IMR-90 (cell line): ENCODE measurements around the gene FLT1. TPM values are rescaled to one million over a fixed set of nuclear protein-coding genes. Genes with fewer than 3 reads are reported as not detected.

Experiments
- ATAC-seq: fragments of 200-7000 bp; cut with Tn5 transposase; 2 replicates; pipeline ENCODE4 v1.9.1; 2020; ENCODE audit warnings: low read depth, mild to moderate bottlenecking, moderate library complexity
- BruUV-seq: library from RNA; stranded (reverse); fragments of 400-500 nt; replicated peaks from 2 replicates; lab custom pipeline; 2021; lab: Mats Ljungman, UMichigan
- CTCF ChIA-PET: fragments of 300-600 bp; formaldehyde crosslinking; extraction: SDS; loops from one replicate; lab custom pipeline; 2021; ENCODE audit warnings: antibody characterized with exemption; lab: Yijun Ruan, JAX
- POLR2A ChIA-PET: fragments of 300-600 bp; sonication (Branson Sonifier 250); formaldehyde crosslinking; loops from one replicate; lab custom pipeline; 2022; ENCODE audit warnings: antibody characterized with exemption; ENCODE audit not compliant: unreplicated experiment; lab: Charles Lee
- DNase-seq: peaks from one replicate; pipeline ENCODE4 v3.0.0; 2013
- H2AFZ ChIP-seq: replicated peaks from 2 replicates; pipeline ENCODE3; 2013; ENCODE audit warnings: low read length, mild to moderate bottlenecking; ENCODE audit not compliant: poor library complexity
- H2AK5ac ChIP-seq: 2 replicates; pipeline ENCODE4 v1.6.1; 2013; ENCODE audit warnings: low read depth, low read length, inconsistent platforms
- H2AK9ac ChIP-seq: replicated peaks from 2 replicates; pipeline ENCODE3; 2013; ENCODE audit warnings: mild to moderate bottlenecking, low read depth, low read length, moderate library complexity; ENCODE audit not compliant: poor library complexity
- H2BK120ac ChIP-seq: 2 replicates; pipeline ENCODE4 v1.6.1; 2013; ENCODE audit warnings: low read depth, low read length, inconsistent platforms
- H2BK15ac ChIP-seq: 3 replicates; pipeline ENCODE4 v1.6.1; 2013; ENCODE audit warnings: low read depth, low read length, inconsistent platforms
- H2BK20ac ChIP-seq: 2 replicates; pipeline ENCODE4 v1.6.1; 2013; ENCODE audit warnings: low read depth, mild to moderate bottlenecking, inconsistent platforms, low read length, moderate library complexity
- H2BK5ac ChIP-seq: 2 replicates; pipeline ENCODE4 v1.6.1; 2013; ENCODE audit warnings: mild to moderate bottlenecking, low read depth, low read length, inconsistent platforms; ENCODE audit not compliant: poor library complexity, severe bottlenecking
- H3K14ac ChIP-seq: replicated peaks from 2 replicates; pipeline ENCODE4 v1.6.1; 2013; ENCODE audit warnings: low read depth, low read length, inconsistent platforms
- H3K18ac ChIP-seq: 2 replicates; pipeline ENCODE4 v1.6.1; 2013; ENCODE audit warnings: low read depth, low read length, control low read depth
- H3K23ac ChIP-seq: 2 replicates; pipeline ENCODE4 v1.6.1; 2013; ENCODE audit warnings: low read depth, low read length, inconsistent platforms
- H3K27ac ChIP-seq: 2 replicates; pipeline ENCODE4 v1.5.1; 2013; ENCODE audit warnings: mild to moderate bottlenecking, control low read depth, low read length; ENCODE audit not compliant: insufficient read depth
- H3K27me3 ChIP-seq: 2 replicates; pipeline ENCODE4 v1.6.1; 2013; ENCODE audit warnings: low read length; ENCODE audit not compliant: control insufficient read depth, insufficient read depth
- H3K36me3 ChIP-seq: 2 replicates; pipeline ENCODE4 v1.6.1; 2013; ENCODE audit warnings: low read length, mixed read lengths; ENCODE audit not compliant: control insufficient read depth, insufficient read depth
- H3K4ac ChIP-seq: 2 replicates; pipeline ENCODE4 v1.6.1; 2013; ENCODE audit warnings: low read depth, low read length, inconsistent platforms
- H3K4me1 ChIP-seq: 2 replicates; pipeline ENCODE4 v1.6.1; 2013; ENCODE audit warnings: low read length, mixed read lengths; ENCODE audit not compliant: control insufficient read depth, insufficient read depth
- H3K4me2 ChIP-seq: 2 replicates; pipeline ENCODE4 v1.6.1; 2013; ENCODE audit warnings: low read depth, mild to moderate bottlenecking, control low read depth, low read length, moderate library complexity
- H3K4me3 ChIP-seq: 2 replicates; pipeline ENCODE4 v1.5.1; 2013; ENCODE audit warnings: low read depth, mild to moderate bottlenecking, control low read depth, low read length, moderate library complexity; ENCODE audit not compliant: insufficient read depth
- H3K56ac ChIP-seq: 2 replicates; pipeline ENCODE4 v1.6.1; 2013; ENCODE audit warnings: low read length, inconsistent platforms; ENCODE audit not compliant: insufficient read depth; ENCODE audit errors: extremely low read depth
- H3K79me1 ChIP-seq, 2 experiments: 2 replicates each; pipeline ENCODE4 v1.6.1; 2013; ENCODE audit warnings: low read length in 2 of 2, inconsistent platforms in 1 of 2, low read depth in 1 of 2
- H3K9ac ChIP-seq: 2 replicates; pipeline ENCODE4 v1.6.1; 2013; ENCODE audit warnings: low read depth, low read length, control low read depth
- H3K9me1 ChIP-seq: 2 replicates; pipeline ENCODE4 v1.6.1; 2013; ENCODE audit warnings: low read length, inconsistent platforms; ENCODE audit not compliant: insufficient read depth
- H3K9me3 ChIP-seq: 2 replicates; pipeline ENCODE4 v1.6.1; 2013; ENCODE audit warnings: low read length; ENCODE audit not compliant: control insufficient read depth, insufficient read depth
- H4K20me1 ChIP-seq: 2 replicates; pipeline ENCODE4 v1.6.1; 2013; ENCODE audit warnings: low read length, inconsistent platforms; ENCODE audit not compliant: insufficient read depth
- H4K5ac ChIP-seq: 2 replicates; pipeline ENCODE4 v1.6.1; 2013; ENCODE audit warnings: mild to moderate bottlenecking, low read depth, low read length, control low read depth
- H4K8ac ChIP-seq, 2 experiments: 2 replicates each; pipeline ENCODE4 v1.6.1; 2013; ENCODE audit warnings: low read depth in 2 of 2, low read length in 2 of 2, control low read depth in 1 of 2, inconsistent platforms in 1 of 2
- H4K91ac ChIP-seq: 2 replicates; pipeline ENCODE4 v1.6.1; 2013; ENCODE audit warnings: low read depth, low read length, inconsistent platforms; ENCODE audit not compliant: insufficient read depth
- CHD1 ChIP-seq: IDR thresholded peaks from 2 replicates; pipeline ENCODE4 v1.6.1; 2012; ENCODE audit warnings: low read depth, low read length, improper control_type of control experiment
- FOS ChIP-seq: fragments of 150-350 bp; IDR thresholded peaks from 2 replicates; pipeline ENCODE4 v1.6.1; 2016; ENCODE audit warnings: low read depth, low read length
- MAFK ChIP-seq: IDR thresholded peaks from 2 replicates; pipeline ENCODE4 v1.6.1; 2012; ENCODE audit warnings: low read depth, low read length, improper control_type of control experiment
- MAZ ChIP-seq: IDR thresholded peaks from 2 replicates; pipeline ENCODE4 v1.6.1; 2012; ENCODE audit warnings: low read depth, mild to moderate bottlenecking, low read length, improper control_type of control experiment, moderate library complexity, borderline replicate concordance
- MXI1 ChIP-seq: IDR thresholded peaks from 2 replicates; pipeline ENCODE4 v1.6.1; 2012; ENCODE audit warnings: low read depth, mild to moderate bottlenecking, low read length, moderate library complexity, borderline replicate concordance
- NFE2L2 ChIP-seq: fragments of 150-350 bp; IDR thresholded peaks from 2 replicates; pipeline ENCODE4 v1.6.1; 2016; ENCODE audit warnings: low read depth, mild to moderate bottlenecking, low read length
- RAD21 ChIP-seq: IDR thresholded peaks from 2 replicates; pipeline ENCODE4 v1.6.1; 2012; ENCODE audit warnings: low read length, improper control_type of control experiment
- RCOR1 ChIP-seq: IDR thresholded peaks from 2 replicates; pipeline ENCODE4 v1.6.1; 2012; ENCODE audit warnings: mild to moderate bottlenecking, low read length, improper control_type of control experiment; ENCODE audit not compliant: insufficient replicate concordance
- RFX5 ChIP-seq: IDR thresholded peaks from 2 replicates; pipeline ENCODE4 v1.8.0; 2012; ENCODE audit warnings: low read depth, mild to moderate bottlenecking, low read length, moderate library complexity
- SMC3 ChIP-seq: fragments of 150-350 bp; IDR thresholded peaks from 2 replicates; pipeline ENCODE4 v1.6.1; 2016; ENCODE audit warnings: low read depth, mild to moderate bottlenecking, antibody characterized with exemption, low read length, moderate library complexity
- WGBS, 2 experiments: methylation state at CpG; one replicate each; pipeline versions ENCODE4 v1.1.5 to v1.1.7; 2013; ENCODE audit warnings: missing lambda C conversion rate in 2 of 2; ENCODE audit not compliant: insufficient read length in 1 of 2; ENCODE audit errors: extremely low coverage in 2 of 2; 5-methylcytosine and 5-hydroxymethylcytosine counted together
- dilution Hi-C: fragments of 300-500 bp; cut with HindIII; formaldehyde crosslinking; loops from one replicate; pipeline ENCODE4 v1.14.3; 2018; ENCODE audit warnings: low sequenced_read_pairs; ENCODE audit not compliant: unreplicated experiment
- in situ Hi-C: fragments of 300-500 bp; cut with MboI; formaldehyde crosslinking; loops from 3 replicates; pipeline ENCODE4 v1.14.3; 2019; ENCODE audit warnings: low sequenced_read_pairs, inconsistent platforms, mixed read lengths
- intact Hi-C: fragments of 100-400 bp; cut with micrococcal nuclease; formaldehyde crosslinking; loops from 2 replicates; pipeline ENCODE4 v1.10.0; 2022
- polyA plus RNA-seq, 3 experiments: library from polyadenylated mRNA; depleted of rRNA; stranded (reverse); fragments of >200 nt; gene quantifications; 2 replicates each; pipeline ENCODE4 v1.2.3, GENCODE V29; 2012; ENCODE audit warnings: low replicate concordance in 1 of 3
- total RNA-seq: library from RNA; depleted of rRNA; stranded (reverse); fragments of >200 nt; gene quantifications from 2 replicates; pipeline ENCODE4 v1.2.3, GENCODE V29; 2012
- TF ChIP-seq, protein P1 (sequence below): fragments of 150-350 bp; IDR thresholded peaks from 2 replicates; pipeline ENCODE4 v1.6.1; 2016; ENCODE audit warnings: low read depth, mild to moderate bottlenecking, low read length, moderate library complexity, borderline replicate concordance
- TF ChIP-seq, protein P2 (sequence below): conservative IDR thresholded peaks from 2 replicates; pipeline ENCODE4 v1.5.1; 2012; ENCODE audit warnings: mild to moderate bottlenecking, low read depth, low read length, improper control_type of control experiment
- TF ChIP-seq, protein P3 (sequence below): fragments of 150-350 bp; IDR thresholded peaks from 2 replicates; pipeline ENCODE4 v1.6.1; 2017; ENCODE audit warnings: mild to moderate bottlenecking, antibody characterized with exemption, low read length, low read depth

The FLT1 gene
- total and polyA plus RNA-seq, 2 of the 4 experiments (the other 2 are of a cell fraction): 4.5 to 10.4 TPM

DNA sequence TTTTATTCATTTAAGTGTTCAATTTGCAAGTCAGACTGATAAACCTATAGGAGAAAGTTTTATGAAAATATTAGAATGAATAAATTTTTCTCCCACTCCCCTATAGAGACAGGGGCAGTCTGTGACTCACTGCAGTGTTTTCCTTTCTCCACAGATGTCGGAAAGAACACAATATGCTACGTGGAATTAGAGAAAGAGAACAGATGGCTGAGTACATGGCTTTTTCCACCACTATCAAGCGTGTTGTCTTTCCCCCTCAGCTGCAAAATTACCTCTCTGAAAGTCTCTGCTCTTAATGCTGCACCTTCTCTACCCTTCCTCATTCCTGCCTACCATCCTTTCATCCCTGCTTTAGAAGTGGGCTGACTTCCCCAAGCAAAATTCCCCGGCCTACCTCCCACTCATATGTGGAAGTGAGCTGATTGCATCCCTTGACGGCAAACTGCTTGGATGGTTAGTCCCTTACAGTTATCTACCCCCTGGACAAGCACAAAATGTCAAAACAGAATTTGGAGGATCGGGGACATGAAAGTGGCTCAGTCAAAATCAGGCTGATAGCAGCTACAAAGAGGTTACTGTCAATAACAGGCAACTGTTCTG lies 30.0 kb downstream of the FLT1 start:
- Histone ChIP-seq H2BK15ac (no peak overlapping the region), H2BK20ac (no peak overlapping the region), H4K5ac (no peak overlapping the region), H3K56ac (no peak overlapping the region), H2AK9ac (no peak overlapping the region), H2AK5ac (no peak overlapping the region), H3K9ac (no peak overlapping the region), H3K18ac (no peak overlapping the region), H4K91ac (no peak overlapping the region), H3K14ac (no peak overlapping the region), H3K27ac (no peak overlapping the region), H3K79me1 (peaks cover 3 to 17% of the 10 kb centered on the region in 2 experiments; a peak in 3 of 4 replicates), H3K23ac (no peak overlapping the region), H3K27me3 (no peaks in the 10 kb centered on the region), H3K4me1 (no peaks in the 10 kb centered on the region), H3K4me2 (no peak overlapping the region), H3K9me1 (peaks cover 10% of the 10 kb centered on the region), H3K4ac (no peak overlapping the region), H2AFZ (no peak overlapping the region), H4K8ac (no peak overlapping the region), H3K9me3 (no peaks in the 10 kb centered on the region), H3K36me3 (no peaks in the 10 kb centered on the region), H4K20me1 (no peaks in the 10 kb centered on the region), H2BK5ac (no peak overlapping the region), H2BK120ac (no peak overlapping the region), H3K4me3 (no peak overlapping the region)
- no peak for DNase-seq
- CTCF ChIA-PET: no interaction called here
- TF ChIP-seq FOS (no peak), MXI1 (no peak), RAD21 (no peak), RFX5 (no peak), RCOR1 (no peak), NFE2L2 (no peak), MAZ (no peak), MAFK (no peak), SMC3 (no peak), CHD1 (no peak)
- TF ChIP-seq, protein P1, sequence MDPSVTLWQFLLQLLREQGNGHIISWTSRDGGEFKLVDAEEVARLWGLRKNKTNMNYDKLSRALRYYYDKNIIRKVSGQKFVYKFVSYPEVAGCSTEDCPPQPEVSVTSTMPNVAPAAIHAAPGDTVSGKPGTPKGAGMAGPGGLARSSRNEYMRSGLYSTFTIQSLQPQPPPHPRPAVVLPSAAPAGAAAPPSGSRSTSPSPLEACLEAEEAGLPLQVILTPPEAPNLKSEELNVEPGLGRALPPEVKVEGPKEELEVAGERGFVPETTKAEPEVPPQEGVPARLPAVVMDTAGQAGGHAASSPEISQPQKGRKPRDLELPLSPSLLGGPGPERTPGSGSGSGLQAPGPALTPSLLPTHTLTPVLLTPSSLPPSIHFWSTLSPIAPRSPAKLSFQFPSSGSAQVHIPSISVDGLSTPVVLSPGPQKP: no peak
- TF ChIP-seq, protein P2, sequence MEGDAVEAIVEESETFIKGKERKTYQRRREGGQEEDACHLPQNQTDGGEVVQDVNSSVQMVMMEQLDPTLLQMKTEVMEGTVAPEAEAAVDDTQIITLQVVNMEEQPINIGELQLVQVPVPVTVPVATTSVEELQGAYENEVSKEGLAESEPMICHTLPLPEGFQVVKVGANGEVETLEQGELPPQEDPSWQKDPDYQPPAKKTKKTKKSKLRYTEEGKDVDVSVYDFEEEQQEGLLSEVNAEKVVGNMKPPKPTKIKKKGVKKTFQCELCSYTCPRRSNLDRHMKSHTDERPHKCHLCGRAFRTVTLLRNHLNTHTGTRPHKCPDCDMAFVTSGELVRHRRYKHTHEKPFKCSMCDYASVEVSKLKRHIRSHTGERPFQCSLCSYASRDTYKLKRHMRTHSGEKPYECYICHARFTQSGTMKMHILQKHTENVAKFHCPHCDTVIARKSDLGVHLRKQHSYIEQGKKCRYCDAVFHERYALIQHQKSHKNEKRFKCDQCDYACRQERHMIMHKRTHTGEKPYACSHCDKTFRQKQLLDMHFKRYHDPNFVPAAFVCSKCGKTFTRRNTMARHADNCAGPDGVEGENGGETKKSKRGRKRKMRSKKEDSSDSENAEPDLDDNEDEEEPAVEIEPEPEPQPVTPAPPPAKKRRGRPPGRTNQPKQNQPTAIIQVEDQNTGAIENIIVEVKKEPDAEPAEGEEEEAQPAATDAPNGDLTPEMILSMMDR: no peak
- TF ChIP-seq, protein P3, sequence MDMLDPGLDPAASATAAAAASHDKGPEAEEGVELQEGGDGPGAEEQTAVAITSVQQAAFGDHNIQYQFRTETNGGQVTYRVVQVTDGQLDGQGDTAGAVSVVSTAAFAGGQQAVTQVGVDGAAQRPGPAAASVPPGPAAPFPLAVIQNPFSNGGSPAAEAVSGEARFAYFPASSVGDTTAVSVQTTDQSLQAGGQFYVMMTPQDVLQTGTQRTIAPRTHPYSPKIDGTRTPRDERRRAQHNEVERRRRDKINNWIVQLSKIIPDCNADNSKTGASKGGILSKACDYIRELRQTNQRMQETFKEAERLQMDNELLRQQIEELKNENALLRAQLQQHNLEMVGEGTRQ: no peak
- dilution Hi-C loops: no loop called here
- intact Hi-C loops: no loop called here
- WGBS, 2 experiments: 100% methylated on average over 1 of the region's 6 CpGs; no CpG with 5 or more reads in 1 of the 2 experiments
- no peak for ATAC-seq
- in situ Hi-C loops: no loop called here
- POLR2A ChIA-PET: no interaction called here
- no TSS peak for BruUV-seq
